Peyer's patch (tissue), 4 donors: ENCODE data around the gene CDC14B. TPM values are rescaled to one million over a fixed set of nuclear protein-coding genes. Genes with fewer than 3 reads are reported as not detected.
A peak's percentile ranks its signal among the peaks of the same experiment; 100 is the strongest.

ENCODE experiments used
- DNase-seq, 3 donors: peaks; one replicate each; pipeline ENCODE4 v3.0.0-alpha.2; 2017 to 2019
- H3K27ac ChIP-seq, 4 donors: fragments of 200-600 bp; sonication (generic); one replicate each; pipeline ENCODE4 v1.5.1; 2016 to 2019
- H3K27me3 ChIP-seq, 2 donors: fragments of 200-600 bp; sonication (generic); one replicate each; pipeline ENCODE4 v1.5.1; 2019
- H3K36me3 ChIP-seq, 3 donors: fragments of 200-600 bp; sonication (generic); one replicate each; pipeline ENCODE4 v1.5.1; 2016 to 2019
- H3K4me1 ChIP-seq, 4 donors: fragments of 200-600 bp; sonication (generic); one replicate each; pipeline ENCODE4 v1.5.1; 2016 to 2019
- H3K4me3 ChIP-seq, 4 donors: fragments of 200-600 bp; sonication (generic); 1 replicate in 3 of 4; 2 replicates in 1 of 4; pipeline ENCODE4 v1.5.1; 2016 to 2019; ENCODE audit warnings: mild to moderate bottlenecking in 1 of 4
- H3K9me3 ChIP-seq, 4 donors: fragments of 200-600 bp; sonication (generic); one replicate each; pipeline ENCODE4 v1.5.1; 2016 to 2019; ENCODE audit warnings: mild to moderate bottlenecking in 1 of 4
- POLR2A ChIP-seq, 2 donors: fragments of 450-650 bp; IDR thresholded peaks; one replicate each; pipeline ENCODE4 v1.5.1; 2017; ENCODE audit warnings: antibody characterized with exemption in 2 of 2, mild to moderate bottlenecking in 2 of 2, moderate library complexity in 2 of 2
- total RNA-seq, 4 donors: library from RNA; depleted of rRNA; stranded (reverse); fragments of >200 nt; gene quantifications; one replicate each; pipeline ENCODE4 v1.1.0, GENCODE V29; 2016
- TF ChIP-seq, protein P1 (sequence below), 6 experiments: fragments of 450-650 bp in 4 of 6; fragments of 200-600 bp in 2 of 6; sonication (generic) in 1 of 6; IDR thresholded peaks; one replicate each; pipeline ENCODE4 v1.5.1; 2017 to 2019; ENCODE audit warnings: antibody characterized with exemption in 6 of 6, mild to moderate bottlenecking in 3 of 6, moderate library complexity in 1 of 6

The CDC14B gene
- total RNA-seq, 4 donors from 2014 or later = 23.9 to 36.6 (median 35.7) TPM

DNA sequence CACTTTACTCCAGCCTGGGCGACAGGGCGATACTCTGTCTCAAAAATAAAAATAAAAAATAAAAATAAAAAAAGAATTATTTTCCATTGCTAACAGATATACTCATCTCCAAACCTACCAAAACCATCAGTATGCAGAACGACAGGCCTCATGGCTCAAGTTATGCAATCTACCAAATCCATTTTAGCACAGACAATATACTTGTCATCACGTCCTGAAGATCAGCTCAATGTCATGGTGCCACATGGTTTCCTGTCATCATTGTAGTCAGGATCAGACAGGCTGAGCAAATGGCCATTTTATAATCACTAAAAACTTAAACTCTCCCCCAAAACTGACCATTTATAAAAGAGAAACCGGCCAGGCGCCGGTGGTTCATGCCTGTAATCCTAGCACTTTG, 100.5 kb downstream of the CDC14B start:
- no peak overlapping the region for H3K27ac ChIP-seq
- H3K27me3 ChIP-seq = no peaks in the 10 kb centered on the region
- DNase-seq = no peak
- no peak overlapping the region for H3K4me3 ChIP-seq
- no peaks in the 10 kb centered on the region for H3K9me3 ChIP-seq
- H3K36me3 ChIP-seq = peaks cover 0 to 11% (median 0%) of the 10 kb centered on the region in 3 donors
- TF ChIP-seq POLR2A (IDR thresholded peaks at IDR 0.05) = no peak
- TF ChIP-seq, protein P1, sequence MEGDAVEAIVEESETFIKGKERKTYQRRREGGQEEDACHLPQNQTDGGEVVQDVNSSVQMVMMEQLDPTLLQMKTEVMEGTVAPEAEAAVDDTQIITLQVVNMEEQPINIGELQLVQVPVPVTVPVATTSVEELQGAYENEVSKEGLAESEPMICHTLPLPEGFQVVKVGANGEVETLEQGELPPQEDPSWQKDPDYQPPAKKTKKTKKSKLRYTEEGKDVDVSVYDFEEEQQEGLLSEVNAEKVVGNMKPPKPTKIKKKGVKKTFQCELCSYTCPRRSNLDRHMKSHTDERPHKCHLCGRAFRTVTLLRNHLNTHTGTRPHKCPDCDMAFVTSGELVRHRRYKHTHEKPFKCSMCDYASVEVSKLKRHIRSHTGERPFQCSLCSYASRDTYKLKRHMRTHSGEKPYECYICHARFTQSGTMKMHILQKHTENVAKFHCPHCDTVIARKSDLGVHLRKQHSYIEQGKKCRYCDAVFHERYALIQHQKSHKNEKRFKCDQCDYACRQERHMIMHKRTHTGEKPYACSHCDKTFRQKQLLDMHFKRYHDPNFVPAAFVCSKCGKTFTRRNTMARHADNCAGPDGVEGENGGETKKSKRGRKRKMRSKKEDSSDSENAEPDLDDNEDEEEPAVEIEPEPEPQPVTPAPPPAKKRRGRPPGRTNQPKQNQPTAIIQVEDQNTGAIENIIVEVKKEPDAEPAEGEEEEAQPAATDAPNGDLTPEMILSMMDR (IDR thresholded peaks at IDR 0.05) = no peak
- no peaks in the 10 kb centered on the region for H3K4me1 ChIP-seq

DNA sequence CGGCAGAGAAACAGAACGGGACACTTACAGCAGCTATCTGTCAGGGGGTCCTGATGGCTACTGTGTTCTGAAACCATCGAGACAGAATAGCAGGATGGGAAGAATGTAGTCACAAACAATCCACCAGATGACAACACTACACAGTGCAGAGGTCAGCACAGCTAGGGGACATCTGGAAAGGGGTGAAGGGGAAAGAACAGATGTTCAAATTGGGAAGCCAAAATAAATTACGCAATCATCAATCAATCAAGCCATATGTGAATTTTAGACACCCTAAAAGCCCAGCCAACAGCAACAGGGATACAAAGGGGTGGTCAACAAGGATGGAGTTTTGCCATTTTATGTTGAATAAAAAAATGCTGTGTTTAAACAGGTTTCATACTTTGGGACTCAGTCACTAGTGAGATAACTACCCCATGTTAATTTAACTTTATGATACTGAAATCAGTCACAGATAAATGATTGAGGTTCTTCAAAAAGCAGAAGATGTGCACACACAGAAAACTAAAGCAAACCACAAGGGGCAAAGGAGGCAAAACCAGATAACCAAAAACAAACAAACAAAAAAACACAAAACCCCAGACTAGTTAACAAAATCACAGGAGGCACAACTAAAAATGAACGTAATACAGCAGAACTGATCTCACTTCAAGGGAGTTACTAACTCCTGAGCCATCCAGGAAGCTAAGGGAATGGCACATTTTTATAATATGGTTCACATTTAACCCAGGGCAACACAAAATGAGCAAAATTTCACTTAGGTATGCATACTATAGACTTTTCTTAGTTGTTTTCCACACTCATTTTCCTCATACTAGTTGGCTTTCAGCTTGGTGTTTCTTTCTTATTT, 103.8 kb downstream of the CDC14B start:
- Histone ChIP-seq H3K36me3 (peaks cover 0 to 9% (median 0%) of the 10 kb centered on the region in 3 donors), H3K27ac (peak overlapping the region in 1 of 4 donors; percentile 26)
- TF ChIP-seq POLR2A (IDR thresholded peaks at IDR 0.05) = no peak
- TF ChIP-seq, protein P1 (IDR thresholded peaks at IDR 0.05) = no peak

DNA sequence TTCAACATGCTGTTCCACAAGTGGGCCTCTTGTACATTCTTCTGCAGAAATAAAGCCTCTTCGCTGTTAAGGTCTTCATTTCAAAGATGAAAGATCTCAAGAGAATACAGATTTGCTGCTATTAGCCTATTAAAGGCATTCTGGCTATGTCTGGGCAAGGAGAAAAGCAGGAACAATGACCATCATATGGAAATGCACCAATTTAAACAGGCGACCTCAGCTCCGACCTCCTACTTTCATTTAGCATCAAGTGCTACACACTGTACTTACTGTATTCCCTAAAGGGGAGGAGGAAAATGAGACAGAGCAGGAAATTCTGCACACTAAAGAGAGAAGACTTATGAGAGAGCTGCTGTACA, 104.9 kb downstream of the CDC14B start:
- no peak for DNase-seq
- peaks cover 0 to 9% (median 0%) of the 10 kb centered on the region in 3 donors for H3K36me3 ChIP-seq
- peak overlapping the region in 2 of 4 donors; percentile 3 to 26 for H3K27ac ChIP-seq
- no peaks in the 10 kb centered on the region for H3K27me3 ChIP-seq
- no peaks in the 10 kb centered on the region for H3K9me3 ChIP-seq
- no peaks in the 10 kb centered on the region for H3K4me1 ChIP-seq
- no peak overlapping the region for H3K4me3 ChIP-seq
- TF ChIP-seq, protein P1 (IDR thresholded peaks at IDR 0.05) = no peak
- no peak for TF ChIP-seq POLR2A (IDR thresholded peaks at IDR 0.05)

More for the DNA sequence above, 103.8 kb downstream of the CDC14B start:
- Histone ChIP-seq H3K27me3 (no peaks in the 10 kb centered on the region), H3K4me3 (no peak overlapping the region), H3K9me3 (no peaks in the 10 kb centered on the region), H3K4me1 (no peaks in the 10 kb centered on the region)
- DNase-seq = no peak

DNA sequence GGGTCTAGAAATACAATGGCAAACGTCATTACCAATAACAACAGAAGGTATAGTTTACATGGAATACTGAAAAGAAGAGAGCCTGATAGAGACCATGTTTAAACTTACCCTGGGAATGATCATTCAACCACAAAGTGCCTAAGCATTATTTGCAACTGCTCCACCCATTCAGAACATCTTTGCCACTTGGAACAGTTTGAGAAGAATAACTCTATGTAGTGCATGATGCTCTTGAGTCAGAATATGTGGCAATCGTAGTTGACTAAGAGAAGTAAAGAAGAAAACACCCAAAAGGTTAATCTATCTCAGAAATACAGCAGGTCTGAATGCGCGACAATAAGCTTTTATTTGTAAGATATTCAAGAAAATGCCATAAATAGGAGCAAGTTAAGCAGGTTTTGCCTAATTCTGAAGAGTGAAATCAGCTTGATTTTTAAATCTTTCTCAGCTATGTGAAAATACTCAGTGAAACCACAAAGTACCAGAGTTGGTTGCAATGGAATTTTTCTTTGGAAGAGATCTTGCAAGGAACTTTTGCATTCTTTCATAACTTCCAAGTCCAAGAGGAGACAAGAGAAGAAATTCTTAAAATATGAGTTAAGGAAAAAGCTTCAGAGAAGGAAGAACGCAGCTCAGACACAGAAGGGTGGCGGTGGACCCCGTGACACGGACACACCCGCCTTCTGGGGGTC, 105.4 kb downstream of the CDC14B start:
- Histone ChIP-seq H3K4me3 (no peak overlapping the region), H3K36me3 (peaks cover 0 to 11% (median 0%) of the 10 kb centered on the region in 3 donors), H3K9me3 (no peaks in the 10 kb centered on the region), H3K4me1 (no peaks in the 10 kb centered on the region), H3K27ac (peak overlapping the region in 2 of 4 donors; percentile 3 to 26), H3K27me3 (no peaks in the 10 kb centered on the region)
- TF ChIP-seq, protein P1 (IDR thresholded peaks at IDR 0.05) = no peak
- TF ChIP-seq POLR2A (IDR thresholded peaks at IDR 0.05) = no peak
- no peak for DNase-seq

DNA sequence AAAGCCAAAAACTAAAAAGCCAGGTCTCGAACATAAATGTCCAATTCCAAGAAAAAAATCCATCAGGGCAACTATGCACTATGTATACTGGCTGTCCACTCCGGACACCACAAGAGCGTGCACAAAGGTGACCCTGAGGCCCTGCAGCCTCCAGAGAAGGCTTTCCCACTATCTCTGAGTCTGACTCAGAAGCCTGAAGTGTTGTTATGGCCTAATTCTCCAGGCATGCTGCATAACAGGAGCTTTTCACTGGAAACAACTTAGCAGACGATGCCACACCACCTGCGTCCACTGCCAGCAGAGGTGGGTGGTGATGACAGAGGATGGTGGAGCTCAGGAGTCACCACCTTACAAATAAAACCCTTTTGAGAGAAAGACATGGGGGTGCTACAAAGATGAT, 106.0 kb downstream of the CDC14B start:
- H3K4me3 ChIP-seq = no peak overlapping the region
- DNase-seq = no peak
- H3K9me3 ChIP-seq = no peaks in the 10 kb centered on the region
- TF ChIP-seq, protein P1 (IDR thresholded peaks at IDR 0.05) = no peak
- no peak for TF ChIP-seq POLR2A (IDR thresholded peaks at IDR 0.05)
- no peak overlapping the region for H3K27ac ChIP-seq
- no peaks in the 10 kb centered on the region for H3K4me1 ChIP-seq
- H3K27me3 ChIP-seq = no peaks in the 10 kb centered on the region
- peaks cover 0 to 12% (median 0%) of the 10 kb centered on the region in 3 donors for H3K36me3 ChIP-seq
